HG02981 (cell line): ENCODE measurements around the gene CCDC69.
"Not testable (repeated sequence)": the region's sequence is repeated elsewhere in the genome, so short reads cannot be mapped to it uniquely, and the experiment has no call there.

ENCODE experiments used
- ATAC-seq: cut with Tn5 transposase; IDR thresholded peaks from one replicate; pipeline ENCODE4 v1.9.1; 2021; ENCODE audit warnings: mild to moderate bottlenecking, moderate library complexity; ENCODE audit not compliant: unreplicated experiment

The CCDC69 gene

GRCh38 chr5:151197291-151197600 lies 26.6 kb downstream of the CCDC69 start:
- ATAC-seq: not testable (repeated sequence)

- ATAC-seq: peak; percentile 89
Observed at GRCh38 chr5:151196556-151197290, 27.2 kb downstream of the CCDC69 start.

- no peak for ATAC-seq
Observed at GRCh38 chr5:151195622-151196021, 28.3 kb downstream of the CCDC69 start.

- no peak for ATAC-seq
Observed at GRCh38 chr5:151192626-151193025, 31.3 kb downstream of the CCDC69 start.

GRCh38 chr5:151191661-151192060 lies 32.2 kb downstream of the CCDC69 start:
- no peak for ATAC-seq

GRCh38 chr5:151189151-151189550 lies 34.7 kb downstream of the CCDC69 start:
- no peak for ATAC-seq

GRCh38 chr5:151186538-151186937 lies 37.4 kb downstream of the CCDC69 start:
- no peak for ATAC-seq

- ATAC-seq: no peak
Observed at GRCh38 chr5:151186052-151186451, 37.8 kb downstream of the CCDC69 start.

GRCh38 chr5:151184316-151185042 lies 39.4 kb downstream of the CCDC69 start:
- no peak for ATAC-seq

- ATAC-seq: no peak
Observed at GRCh38 chr5:151183456-151184245, 40.2 kb downstream of the CCDC69 start.

- no peak for ATAC-seq
Observed at GRCh38 chr5:151182976-151183375, 40.9 kb downstream of the CCDC69 start.

GRCh38 chr5:151182524-151182900 lies 41.4 kb downstream of the CCDC69 start:
- ATAC-seq: no peak

- ATAC-seq: no peak
Observed at GRCh38 chr5:151181818-151182523, 41.9 kb downstream of the CCDC69 start.

GRCh38 chr5:151180291-151180690 lies 43.6 kb downstream of the CCDC69 start:
- no peak for ATAC-seq

- no peak for ATAC-seq
Observed at GRCh38 chr5:151179489-151179840, 44.4 kb downstream of the CCDC69 start.

GRCh38 chr5:151178777-151179488 lies 45.0 kb downstream of the CCDC69 start:
- no peak for ATAC-seq

- no peak for ATAC-seq
Observed at GRCh38 chr5:151178372-151178771, 45.5 kb downstream of the CCDC69 start.

- not testable (repeated sequence) for ATAC-seq
Observed at GRCh38 chr5:151176268-151176667, 47.6 kb downstream of the CCDC69 start.

- ATAC-seq: no peak
Observed at GRCh38 chr5:151174612-151175101, 49.2 kb downstream of the CCDC69 start.
